CD14-positive monocyte (primary cell): ENCODE measurements around the gene SMIM20. TPM values are rescaled to one million over a fixed set of nuclear protein-coding genes. Genes with fewer than 3 reads are reported as not detected.

Source experiments
- DNase-seq, 3 donors: peaks; one replicate each; pipeline ENCODE4 v3.0.0-alpha.2; 2011 to 2022
- H2AFZ ChIP-seq: 2 replicates; pipeline ENCODE4 v1.6.0; 2012; ENCODE audit warnings: mild to moderate bottlenecking, low read depth, low read length, inconsistent platforms; ENCODE audit not compliant: insufficient read depth, poor library complexity, severe bottlenecking
- H3K27ac ChIP-seq, 2 donors: 1 replicate in 1 of 2; 2 replicates in 1 of 2; pipeline ENCODE4 v1.5.1; 2012 to 2013; ENCODE audit warnings: low read length in 2 of 2, control low read depth in 1 of 2, inconsistent platforms in 1 of 2, low read depth in 1 of 2, mild to moderate bottlenecking in 1 of 2
- H3K27me3 ChIP-seq, 2 donors: one replicate each; pipeline versions ENCODE4 v1.6.0 to v1.6.1; 2011 to 2013; ENCODE audit warnings: low read length in 2 of 2; ENCODE audit not compliant: control insufficient read depth in 2 of 2, insufficient read depth in 2 of 2
- H3K36me3 ChIP-seq, 2 donors: replicated peaks in 1 of 2; 1 replicate in 1 of 2; 2 replicates in 1 of 2; pipeline versions ENCODE4 v1.5.1 to v1.6.1; 2012 to 2013; ENCODE audit warnings: low read length in 2 of 2, control low read depth in 1 of 2, inconsistent platforms in 1 of 2, mild to moderate bottlenecking in 1 of 2; ENCODE audit not compliant: insufficient read depth in 2 of 2, control insufficient read depth in 1 of 2
- H3K4me1 ChIP-seq, 2 donors: 1 replicate in 1 of 2; 2 replicates in 1 of 2; pipeline versions ENCODE4 v1.5.1 to v1.6.1; 2012 to 2013; ENCODE audit warnings: low read length in 2 of 2, control low read depth in 1 of 2, inconsistent platforms in 1 of 2, mild to moderate bottlenecking in 1 of 2, moderate library complexity in 1 of 2; ENCODE audit not compliant: insufficient read depth in 2 of 2, control insufficient read depth in 1 of 2
- H3K4me2 ChIP-seq: replicated peaks from 2 replicates; pipeline ENCODE3; 2012; ENCODE audit warnings: low read length, moderate library complexity, mild to moderate bottlenecking; ENCODE audit not compliant: poor library complexity, severe bottlenecking; ENCODE audit errors: extremely low read depth
- H3K4me3 ChIP-seq, 3 experiments: fragments of 200-600 bp in 1 of 3; sonication (generic) in 1 of 3; replicated peaks in 1 of 3; 1 replicate in 2 of 3; 2 replicates in 1 of 3; pipeline ENCODE4 v1.5.1; 2011 to 2013; ENCODE audit warnings: low read length in 3 of 3, mild to moderate bottlenecking in 3 of 3, control low read depth in 2 of 3, low read depth in 2 of 3, inconsistent platforms in 1 of 3, moderate library complexity in 1 of 3
- H3K79me2 ChIP-seq: 2 replicates; pipeline ENCODE4 v1.6.0; 2012; ENCODE audit warnings: mild to moderate bottlenecking, control low read depth, inconsistent platforms, low read length, moderate library complexity; ENCODE audit not compliant: insufficient read depth
- H3K9ac ChIP-seq: 2 replicates; pipeline ENCODE4 v1.6.0; 2017; ENCODE audit warnings: low read length, mild to moderate bottlenecking; ENCODE audit not compliant: insufficient read depth, poor library complexity, severe bottlenecking
- H3K9me3 ChIP-seq, 2 donors: replicated peaks in 1 of 2; 1 replicate in 1 of 2; 2 replicates in 1 of 2; pipeline versions ENCODE4 v1.5.1 to v1.6.1; 2012 to 2013; ENCODE audit warnings: low read length in 2 of 2, control low read depth in 1 of 2; ENCODE audit not compliant: control insufficient read depth in 1 of 2, insufficient read depth in 1 of 2
- H4K20me1 ChIP-seq: 2 replicates; pipeline ENCODE4 v1.6.0; 2012; ENCODE audit warnings: mild to moderate bottlenecking, low read length, control low read depth, moderate library complexity; ENCODE audit not compliant: insufficient read depth
- H3K27ac Mint-ChIP-seq, 7 donors: one replicate each; pipeline ENCODE4 v1.8.0; 2020; ENCODE audit warnings: mild to moderate bottlenecking in 7 of 7, mixed read lengths in 7 of 7, moderate library complexity in 6 of 7, inconsistent platforms in 2 of 7
- H3K27me3 Mint-ChIP-seq, 3 donors: one replicate each; pipeline ENCODE4 v1.8.0; 2021 to 2022; ENCODE audit warnings: low read depth in 3 of 3, mild to moderate bottlenecking in 3 of 3, mixed read lengths in 3 of 3, moderate library complexity in 3 of 3, inconsistent platforms in 1 of 3
- H3K36me3 Mint-ChIP-seq, 2 donors: one replicate each; pipeline ENCODE4 v1.8.0; 2020; ENCODE audit warnings: mixed read lengths in 2 of 2, inconsistent platforms in 1 of 2, mild to moderate bottlenecking in 1 of 2
- H3K4me1 Mint-ChIP-seq: one replicate; pipeline ENCODE4 v1.8.0; 2020; ENCODE audit warnings: mild to moderate bottlenecking, mixed read lengths
- H3K4me3 Mint-ChIP-seq, 2 donors: one replicate each; pipeline ENCODE4 v1.8.0; 2020; ENCODE audit warnings: mild to moderate bottlenecking in 2 of 2, mixed read lengths in 2 of 2, moderate library complexity in 1 of 2
- H3K9me3 Mint-ChIP-seq, 7 donors: one replicate each; pipeline ENCODE4 v1.8.0; 2020 to 2022; ENCODE audit warnings: mixed read lengths in 7 of 7, mild to moderate bottlenecking in 6 of 7, moderate library complexity in 6 of 7, inconsistent platforms in 2 of 7
- WGBS: methylation state at CpG from one replicate; pipeline ENCODE4 v1.1.5; 2013; ENCODE audit warnings: missing lambda C conversion rate; ENCODE audit not compliant: insufficient coverage; 5-methylcytosine and 5-hydroxymethylcytosine counted together
- intact Hi-C, 2 donors: fragments of 100-400 bp; cut with micrococcal nuclease; formaldehyde crosslinking; loops; one replicate each; pipeline versions ENCODE4 v1.15.0 to v1.15.1; 2023
- polyA plus RNA-seq, 3 donors: library from polyadenylated mRNA; depleted of rRNA in 1 of 3; unstranded in 2 of 3; stranded (reverse) in 1 of 3; fragments of 300-500 nt in 2 of 3; fragments of >200 nt in 1 of 3; fragmentation: Illumina TruSeq in 2 of 3; gene quantifications; 1 replicate in 2 of 3; 2 replicates in 1 of 3; pipeline ENCODE4 v1.2.3, GENCODE V29; 2012 to 2021
- TF ChIP-seq, protein P1 (sequence below): fragments of 200-600 bp; IDR thresholded peaks from one replicate; pipeline ENCODE4 v1.8.0; 2022; ENCODE audit warnings: antibody characterized with exemption, mild to moderate bottlenecking

The SMIM20 gene
- polyA plus RNA-seq, 3 donors = 10.4 to 38.1 (median 33.7) TPM

DNA sequence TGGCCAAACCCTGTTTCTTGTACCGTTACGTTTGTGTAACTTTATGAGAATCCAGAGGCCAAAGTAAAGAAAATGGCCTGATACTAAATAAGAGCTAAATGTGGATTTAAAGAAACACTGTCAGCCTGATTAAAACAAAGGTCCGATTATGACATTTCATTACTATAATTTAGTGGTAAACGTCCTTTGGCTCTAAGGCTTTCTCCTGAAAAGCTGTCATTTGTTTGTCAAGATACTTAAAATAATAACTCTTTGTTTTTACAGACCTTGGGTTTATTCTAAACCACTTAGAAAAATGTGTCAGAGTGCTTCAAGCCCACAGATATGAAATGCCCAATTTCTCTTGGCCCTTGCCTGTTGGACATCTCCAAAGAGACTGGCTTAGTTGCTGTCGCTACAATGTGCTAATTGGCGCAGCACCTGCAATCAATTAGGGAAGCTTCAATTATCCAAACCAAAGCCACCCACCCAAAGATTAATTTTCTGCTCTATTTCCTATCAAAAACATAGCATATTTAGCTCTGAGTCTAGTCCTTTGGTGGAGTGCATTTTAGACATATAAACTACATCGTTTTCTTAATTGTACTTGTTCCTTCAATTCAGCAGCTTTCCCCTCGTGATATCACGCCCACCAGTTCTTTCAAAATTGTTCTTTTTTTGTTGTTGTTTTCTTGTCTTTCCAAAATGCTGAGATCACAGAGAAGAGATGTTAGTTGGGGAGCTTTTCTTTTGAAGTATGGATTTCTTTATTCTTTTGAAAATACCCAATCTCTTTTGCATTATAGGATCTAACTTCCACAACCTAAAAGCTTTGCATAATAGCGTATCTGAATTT is 13.6 kb downstream of the SMIM20 start:
- Histone ChIP-seq H3K36me3 (no peaks in the 10 kb centered on the region), H3K27ac (peak overlapping the region in 1 of 2 donors; percentile 57), H4K20me1 (no peaks in the 10 kb centered on the region), H3K27me3 (no peaks in the 10 kb centered on the region), H3K4me3 (peak overlapping the region in 1 of 3 experiments; percentile 16), H3K9ac (no peak overlapping the region), H3K4me2 (peak overlapping the region; percentile 46), H2AFZ (no peak overlapping the region), H3K79me2 (no peaks in the 10 kb centered on the region), H3K9me3 (no peaks in the 10 kb centered on the region), H3K4me1 (peaks cover 17 to 21% of the 10 kb centered on the region in 2 donors)
- TF ChIP-seq, protein P1, sequence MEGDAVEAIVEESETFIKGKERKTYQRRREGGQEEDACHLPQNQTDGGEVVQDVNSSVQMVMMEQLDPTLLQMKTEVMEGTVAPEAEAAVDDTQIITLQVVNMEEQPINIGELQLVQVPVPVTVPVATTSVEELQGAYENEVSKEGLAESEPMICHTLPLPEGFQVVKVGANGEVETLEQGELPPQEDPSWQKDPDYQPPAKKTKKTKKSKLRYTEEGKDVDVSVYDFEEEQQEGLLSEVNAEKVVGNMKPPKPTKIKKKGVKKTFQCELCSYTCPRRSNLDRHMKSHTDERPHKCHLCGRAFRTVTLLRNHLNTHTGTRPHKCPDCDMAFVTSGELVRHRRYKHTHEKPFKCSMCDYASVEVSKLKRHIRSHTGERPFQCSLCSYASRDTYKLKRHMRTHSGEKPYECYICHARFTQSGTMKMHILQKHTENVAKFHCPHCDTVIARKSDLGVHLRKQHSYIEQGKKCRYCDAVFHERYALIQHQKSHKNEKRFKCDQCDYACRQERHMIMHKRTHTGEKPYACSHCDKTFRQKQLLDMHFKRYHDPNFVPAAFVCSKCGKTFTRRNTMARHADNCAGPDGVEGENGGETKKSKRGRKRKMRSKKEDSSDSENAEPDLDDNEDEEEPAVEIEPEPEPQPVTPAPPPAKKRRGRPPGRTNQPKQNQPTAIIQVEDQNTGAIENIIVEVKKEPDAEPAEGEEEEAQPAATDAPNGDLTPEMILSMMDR = no peak
- H3K36me3 Mint-ChIP-seq = peaks cover 4% of the 10 kb centered on the region in 2 donors
- no peak for DNase-seq
- 100% methylated on average over 1 of the region's 10 CpGs for WGBS
- intact Hi-C loops = no loop called here
- no peaks in the 10 kb centered on the region for H3K27me3 Mint-ChIP-seq
- peaks cover 21% of the 10 kb centered on the region for H3K4me1 Mint-ChIP-seq
- H3K27ac Mint-ChIP-seq = peak overlapping the region in 4 of 7 donors; percentile 19 to 80 (median 36)
- H3K9me3 Mint-ChIP-seq = no peaks in the 10 kb centered on the region
- peak overlapping the region in 1 of 2 donors; percentile 3 for H3K4me3 Mint-ChIP-seq

DNA sequence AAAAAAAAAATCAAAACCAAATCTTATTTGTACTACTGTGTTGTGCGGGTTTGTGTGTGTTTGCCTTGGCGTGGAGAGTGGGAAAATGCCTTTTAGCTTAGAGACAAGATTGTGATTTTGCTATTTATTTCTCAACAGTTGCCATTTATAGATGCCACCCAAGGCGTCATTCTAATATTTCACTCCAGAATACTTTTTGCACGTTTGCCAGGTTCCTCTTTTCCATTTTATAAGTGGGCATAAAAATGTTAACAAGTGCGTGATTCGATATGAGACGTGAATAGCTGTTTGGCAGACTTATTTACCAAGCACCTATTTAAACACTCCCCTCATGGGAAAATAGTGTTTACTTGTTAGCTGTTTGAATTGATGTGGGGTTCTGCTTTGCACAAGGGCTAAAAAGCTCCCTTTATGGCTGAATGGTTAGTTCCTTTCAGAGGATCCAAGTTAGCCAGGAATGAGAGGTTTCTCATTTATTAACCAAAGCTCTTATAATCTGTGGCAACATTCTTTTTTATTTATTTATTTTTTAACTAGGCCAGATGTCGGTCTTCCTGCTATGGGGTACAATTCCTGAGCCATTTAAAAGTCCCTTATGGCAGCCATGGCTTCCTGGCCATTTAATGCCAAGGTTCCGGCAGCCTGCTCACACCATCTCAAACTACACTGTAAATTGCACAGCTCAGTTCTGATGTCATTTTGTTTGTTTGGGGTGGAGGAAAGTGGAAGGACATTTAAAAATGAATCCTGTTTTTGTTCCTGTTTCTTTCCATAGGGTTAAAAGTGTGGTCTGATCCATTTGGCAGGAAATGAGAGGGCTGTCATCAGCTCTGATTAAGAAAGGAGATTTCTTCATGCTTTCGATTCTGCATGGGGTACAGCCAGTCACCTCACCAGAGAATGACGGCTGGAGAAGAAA is 14.6 kb downstream of the SMIM20 start:
- Histone ChIP-seq H3K27me3 (no peaks in the 10 kb centered on the region), H2AFZ (no peak overlapping the region), H3K4me1 (peaks cover 17 to 21% of the 10 kb centered on the region in 2 donors), H3K36me3 (no peaks in the 10 kb centered on the region), H3K4me3 (peak overlapping the region in 1 of 3 experiments; percentile 16), H3K9ac (no peak overlapping the region), H4K20me1 (no peaks in the 10 kb centered on the region), H3K4me2 (peak overlapping the region; percentile 46), H3K9me3 (no peaks in the 10 kb centered on the region), H3K79me2 (no peaks in the 10 kb centered on the region), H3K27ac (peak overlapping the region in 1 of 2 donors; percentile 57)
- Mint-ChIP-seq H3K9me3 (no peaks in the 10 kb centered on the region), H3K27ac (peak overlapping the region; percentile 77 to 94 (median 91)), H3K4me1 (peaks cover 21% of the 10 kb centered on the region), H3K27me3 (no peaks in the 10 kb centered on the region), H3K4me3 (peak overlapping the region in 1 of 2 donors; percentile 76), H3K36me3 (peaks cover 4% of the 10 kb centered on the region in 2 donors)
- TF ChIP-seq, protein P1 = no peak
- WGBS = 83% methylated on average over 1 of the region's 11 CpGs
- intact Hi-C loops = no loop called here
- DNase-seq = peak; percentile 68 to 82 (median 69)
